ENCODE results near the gene MNX1.

MNX1 gene

GRCh38 chr7:157041004-157041403 lies 30.5 kb upstream of the MNX1 start:
- no peak for DNase-seq (ENCODE audit: low spot score)
- no peak for TF ChIP-seq CTCF (IDR thresholded peaks at IDR 0.05; ENCODE audit: extremely low read depth, missing control alignments)

GRCh38 chr7:157037635-157038034 lies 27.2 kb upstream of the MNX1 start:
- TF ChIP-seq CTCF (IDR thresholded peaks at IDR 0.05; ENCODE audit: extremely low read depth, missing control alignments): no peak
- no peak for DNase-seq (ENCODE audit: low spot score)

GRCh38 chr7:157037028-157037427 lies 26.6 kb upstream of the MNX1 start:
- TF ChIP-seq CTCF (IDR thresholded peaks at IDR 0.05; ENCODE audit: extremely low read depth, missing control alignments): no peak
- DNase-seq (ENCODE audit: low spot score): no peak

GRCh38 chr7:157035979-157036378 lies 25.5 kb upstream of the MNX1 start:
- DNase-seq (ENCODE audit: low spot score): no peak
- TF ChIP-seq CTCF (IDR thresholded peaks at IDR 0.05; ENCODE audit: extremely low read depth, missing control alignments): no peak

- DNase-seq (ENCODE audit: low spot score): no peak
- no peak for TF ChIP-seq CTCF (IDR thresholded peaks at IDR 0.05; ENCODE audit: extremely low read depth, missing control alignments)
Observed at GRCh38 chr7:157035302-157035701, 24.8 kb upstream of the MNX1 start.

GRCh38 chr7:157033483-157034473 lies 23.3 kb upstream of the MNX1 start:
- no peak for TF ChIP-seq CTCF (IDR thresholded peaks at IDR 0.05; ENCODE audit: extremely low read depth, missing control alignments)
- DNase-seq (ENCODE audit: low spot score): no peak

- TF ChIP-seq CTCF (IDR thresholded peaks at IDR 0.05; ENCODE audit: extremely low read depth, missing control alignments): no peak
- no peak for DNase-seq (ENCODE audit: low spot score)
Observed at GRCh38 chr7:157032644-157033482, 22.4 kb upstream of the MNX1 start.

All from GM20000 (cell line).